A673 (cell line): ENCODE measurements around the gene SDC1. TPM values are rescaled to one million over a fixed set of nuclear protein-coding genes. Genes with fewer than 3 reads are reported as not detected.

ENCODE experiments used
- BruUV-seq: library from RNA; stranded (reverse); fragments of 400-500 nt; replicated peaks from 2 replicates; lab custom pipeline; 2021; lab: Mats Ljungman, UMichigan
- CTCF ChIA-PET: fragments of 300-600 bp; sonication (Branson Sonifier 250); formaldehyde crosslinking; loops from one replicate; lab custom pipeline; 2022; ENCODE audit warnings: antibody characterized with exemption; lab: Charles Lee
- POLR2A ChIA-PET: fragments of 300-600 bp; sonication (Branson Sonifier 250); formaldehyde crosslinking; loops from one replicate; lab custom pipeline; 2022; ENCODE audit warnings: antibody characterized with exemption; ENCODE audit not compliant: low non-redundant PET; lab: Charles Lee
- DNase-seq: peaks from one replicate; pipeline ENCODE4 v3.0.0-alpha.2; 2015; ENCODE audit warnings: low spot score
- H3K27ac ChIP-seq: fragments of 200-600 bp; sonication (generic); 2 replicates; pipeline ENCODE4 v1.5.1; 2016; ENCODE audit warnings: mixed run types, low read depth, mild to moderate bottlenecking, mixed read lengths, antibody characterized with exemption, low read length; ENCODE audit not compliant: poor library complexity, severe bottlenecking
- H3K27me3 ChIP-seq: fragments of 200-600 bp; sonication (generic); replicated peaks from 2 replicates; pipeline ENCODE4 v1.6.1; 2017; ENCODE audit warnings: mixed run types, low read depth, mild to moderate bottlenecking, mixed read lengths, antibody characterized with exemption, low read length; ENCODE audit not compliant: insufficient read depth, poor library complexity
- H3K36me3 ChIP-seq: fragments of 200-600 bp; sonication (generic); 2 replicates; pipeline ENCODE4 v1.6.1; 2016; ENCODE audit warnings: mixed run types, mild to moderate bottlenecking, mixed read lengths, antibody characterized with exemption, low read length; ENCODE audit not compliant: insufficient read depth, poor library complexity, severe bottlenecking
- H3K4me1 ChIP-seq: fragments of 200-600 bp; sonication (generic); 2 replicates; pipeline ENCODE4 v1.6.1; 2017; ENCODE audit warnings: mixed run types, mild to moderate bottlenecking, mixed read lengths, antibody characterized with exemption, low read length; ENCODE audit not compliant: insufficient read depth, poor library complexity, severe bottlenecking
- H3K4me3 ChIP-seq: fragments of 200-600 bp; sonication (generic); 2 replicates; pipeline ENCODE4 v1.5.1; 2016; ENCODE audit warnings: low read depth, mixed run types, mild to moderate bottlenecking, mixed read lengths, low read length; ENCODE audit not compliant: poor library complexity, severe bottlenecking
- H3K9me3 ChIP-seq: fragments of 200-600 bp; sonication (generic); 2 replicates; pipeline ENCODE4 v1.6.1; 2016; ENCODE audit warnings: mixed run types, low read depth, mild to moderate bottlenecking, mixed read lengths, antibody characterized with exemption, low read length; ENCODE audit not compliant: poor library complexity, severe bottlenecking
- EZH2 ChIP-seq: fragments of 200-600 bp; sonication (generic); IDR thresholded peaks from 2 replicates; pipeline ENCODE4 v1.6.1; 2017; ENCODE audit warnings: borderline replicate concordance, low read depth, mild to moderate bottlenecking, mixed read lengths, antibody characterized with exemption, low read length; ENCODE audit not compliant: poor library complexity, severe bottlenecking
- intact Hi-C: fragments of 100-400 bp; cut with micrococcal nuclease; formaldehyde crosslinking; loops from one replicate; pipeline ENCODE4 v1.10.0; 2022; ENCODE audit not compliant: unreplicated experiment
- total RNA-seq: library from RNA; stranded (reverse); gene quantifications from 2 replicates; pipeline ENCODE4 v1.2.3, GENCODE V29; 2021
- TF ChIP-seq, protein P1 (sequence below): fragments of 300-800, 200-600 bp; sonication (generic); conservative IDR thresholded peaks from 2 replicates; pipeline ENCODE4 v1.5.1; 2017; ENCODE audit warnings: low read depth, mild to moderate bottlenecking, antibody characterized with exemption, low read length, moderate library complexity, mixed read lengths

Gene SDC1
- total RNA-seq, 1 experiment from 2014 or later: 1.4 TPM

DNA sequence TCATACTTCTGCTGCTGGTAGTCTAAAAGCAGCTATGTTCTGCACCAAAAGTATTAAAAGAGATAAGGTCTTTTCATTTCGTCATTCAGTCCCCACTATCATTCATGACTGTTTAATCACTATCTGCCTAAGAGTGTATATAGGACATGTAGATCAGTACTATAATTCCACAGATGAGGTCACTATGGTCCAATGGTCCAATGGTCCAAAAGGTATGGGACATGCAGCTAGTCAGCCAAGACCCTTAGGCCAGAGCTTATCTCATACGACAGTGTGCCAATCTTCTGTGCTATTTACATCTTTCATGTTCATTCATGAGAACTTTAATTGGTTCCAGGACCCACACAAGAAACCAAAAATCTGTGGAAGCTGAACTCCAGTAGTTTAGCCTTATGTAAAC lies 42.6 kb upstream of the SDC1 start:
- intact Hi-C loops: no loop called here
- Histone ChIP-seq H3K4me1 (no peaks in the 10 kb centered on the region), H3K27me3 (no peaks in the 10 kb centered on the region), H3K4me3 (no peak overlapping the region), H3K27ac (no peak overlapping the region), H3K9me3 (no peaks in the 10 kb centered on the region), H3K36me3 (peaks cover 30% of the 10 kb centered on the region)
- ChIA-PET POLR2A (no interaction called here), CTCF (no interaction called here)
- no peak for TF ChIP-seq EZH2
- TF ChIP-seq, protein P1, sequence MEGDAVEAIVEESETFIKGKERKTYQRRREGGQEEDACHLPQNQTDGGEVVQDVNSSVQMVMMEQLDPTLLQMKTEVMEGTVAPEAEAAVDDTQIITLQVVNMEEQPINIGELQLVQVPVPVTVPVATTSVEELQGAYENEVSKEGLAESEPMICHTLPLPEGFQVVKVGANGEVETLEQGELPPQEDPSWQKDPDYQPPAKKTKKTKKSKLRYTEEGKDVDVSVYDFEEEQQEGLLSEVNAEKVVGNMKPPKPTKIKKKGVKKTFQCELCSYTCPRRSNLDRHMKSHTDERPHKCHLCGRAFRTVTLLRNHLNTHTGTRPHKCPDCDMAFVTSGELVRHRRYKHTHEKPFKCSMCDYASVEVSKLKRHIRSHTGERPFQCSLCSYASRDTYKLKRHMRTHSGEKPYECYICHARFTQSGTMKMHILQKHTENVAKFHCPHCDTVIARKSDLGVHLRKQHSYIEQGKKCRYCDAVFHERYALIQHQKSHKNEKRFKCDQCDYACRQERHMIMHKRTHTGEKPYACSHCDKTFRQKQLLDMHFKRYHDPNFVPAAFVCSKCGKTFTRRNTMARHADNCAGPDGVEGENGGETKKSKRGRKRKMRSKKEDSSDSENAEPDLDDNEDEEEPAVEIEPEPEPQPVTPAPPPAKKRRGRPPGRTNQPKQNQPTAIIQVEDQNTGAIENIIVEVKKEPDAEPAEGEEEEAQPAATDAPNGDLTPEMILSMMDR: no peak
- no TSS peak for BruUV-seq
- no peak for DNase-seq

DNA sequence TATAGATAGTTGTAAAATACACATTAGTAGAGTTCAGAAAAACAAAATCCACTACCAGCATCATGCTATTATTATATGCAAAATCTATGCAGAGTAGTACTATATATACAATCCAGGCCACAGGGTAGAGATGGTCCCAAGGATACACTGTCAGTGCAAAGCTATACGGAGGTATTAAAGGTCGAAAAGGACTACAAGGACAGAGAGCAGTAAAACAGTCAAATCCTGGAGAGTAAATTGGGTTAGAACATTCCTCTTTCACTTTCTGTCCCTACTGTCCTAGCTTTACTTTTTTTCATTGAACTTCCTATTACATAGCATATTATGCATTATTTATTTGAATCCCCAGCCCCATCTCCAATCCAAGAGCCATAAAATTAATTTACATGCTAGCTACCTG lies 39.7 kb upstream of the SDC1 start:
- H3K9me3 ChIP-seq: no peaks in the 10 kb centered on the region
- H3K27ac ChIP-seq: no peak overlapping the region
- TF ChIP-seq, protein P1: no peak
- TF ChIP-seq EZH2: no peak
- peaks cover 41% of the 10 kb centered on the region for H3K36me3 ChIP-seq
- no peaks in the 10 kb centered on the region for H3K4me1 ChIP-seq
- DNase-seq: no peak
- H3K27me3 ChIP-seq: no peaks in the 10 kb centered on the region
- H3K4me3 ChIP-seq: no peak overlapping the region
- CTCF ChIA-PET: no interaction called here
- BruUV-seq: no TSS peak
- intact Hi-C loops: no loop called here
- POLR2A ChIA-PET: no interaction called here

DNA sequence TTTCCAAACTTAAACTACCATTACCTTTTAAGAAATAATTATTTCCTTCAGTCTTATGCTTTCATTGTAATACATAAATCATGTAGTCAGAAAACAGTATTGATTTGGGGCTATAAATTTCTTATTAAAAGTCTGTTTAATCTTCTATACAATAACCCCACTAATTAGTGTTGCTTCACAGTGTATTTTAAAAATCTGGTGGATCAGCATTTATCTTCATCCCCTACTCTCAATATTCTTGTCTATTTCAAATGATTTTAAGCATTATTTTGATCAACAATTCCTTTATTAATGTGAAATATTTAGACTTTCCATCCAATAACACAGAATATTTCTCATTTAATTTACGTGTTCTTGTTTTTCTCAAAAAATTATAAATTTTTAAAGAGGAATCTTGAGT lies 32.5 kb upstream of the SDC1 start:
- H3K27me3 ChIP-seq: no peaks in the 10 kb centered on the region
- peaks cover 81% of the 10 kb centered on the region for H3K36me3 ChIP-seq
- TF ChIP-seq, protein P1: no peak
- no peak for TF ChIP-seq EZH2
- POLR2A ChIA-PET: no interaction called here
- BruUV-seq: no TSS peak
- H3K4me1 ChIP-seq: no peaks in the 10 kb centered on the region
- no peaks in the 10 kb centered on the region for H3K9me3 ChIP-seq
- H3K27ac ChIP-seq: no peak overlapping the region
- no peak overlapping the region for H3K4me3 ChIP-seq
- intact Hi-C loops: no loop called here
- CTCF ChIA-PET: no interaction called here
- DNase-seq: no peak
